ENCODE data around the gene FAAP100. TPM values are rescaled to one million over a fixed set of nuclear protein-coding genes. Genes with fewer than 3 reads are reported as not detected.

FAAP100 gene
- total RNA-seq, 1 donor from 2014 or later, result 37.2 TPM

DNA sequence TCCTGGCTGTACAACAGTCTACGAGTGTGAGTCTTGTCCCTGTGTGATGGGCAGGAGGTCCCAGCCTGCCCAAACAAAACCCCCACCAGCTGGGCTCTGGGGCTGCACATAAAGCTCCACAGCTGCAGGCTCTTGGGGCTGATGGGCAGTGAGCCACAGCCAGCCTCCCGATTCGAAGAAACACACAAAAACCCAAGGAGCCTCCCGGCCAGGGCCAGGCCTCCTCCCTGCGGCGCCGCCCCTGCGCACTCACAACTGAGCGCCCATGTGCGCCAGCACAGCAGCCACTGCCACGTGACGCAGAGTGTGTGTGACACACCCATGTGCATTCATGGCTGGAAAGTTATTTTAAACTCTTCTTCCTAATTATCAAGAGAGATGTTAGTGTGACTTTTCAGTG, 30.6 kb upstream of the FAAP100 start:
- H3K4me1 Mint-ChIP-seq, result no peaks in the 10 kb centered on the region
- peaks cover 59% of the 10 kb centered on the region for H3K36me3 Mint-ChIP-seq
- H3K9me3 Mint-ChIP-seq, result no peaks in the 10 kb centered on the region
- H3K4me3 Mint-ChIP-seq, result no peak overlapping the region
- no peak for DNase-seq (ENCODE audit: low spot score in 2 of 2, unreplicated experiment in 2 of 2)
- no peak overlapping the region for H3K27ac Mint-ChIP-seq
- peaks cover 3% of the 10 kb centered on the region for H3K27me3 Mint-ChIP-seq (ENCODE audit: low read depth)
- TF ChIP-seq CTCF (IDR thresholded peaks at IDR 0.05; ENCODE audit: unreplicated experiment), result no peak

GRCh38 chr17:81582341-81582740, 30.2 kb upstream of the FAAP100 start:
- no peaks in the 10 kb centered on the region for H3K4me1 Mint-ChIP-seq

GRCh38 chr17:81581758-81582157, 29.6 kb upstream of the FAAP100 start:
- Mint-ChIP-seq H3K4me1 (no peaks in the 10 kb centered on the region), H3K27ac (no peak overlapping the region), H3K9me3 (no peaks in the 10 kb centered on the region), H3K4me3 (no peak overlapping the region), H3K36me3 (peaks cover 62% of the 10 kb centered on the region), H3K27me3 (ENCODE audit: low read depth) (peaks cover 8% of the 10 kb centered on the region)
- TF ChIP-seq CTCF (IDR thresholded peaks at IDR 0.05; ENCODE audit: unreplicated experiment), result no peak
- DNase-seq (ENCODE audit: low spot score in 2 of 2, unreplicated experiment in 2 of 2), result no peak

More at GRCh38 chr17:81582341-81582740, 30.2 kb upstream of the FAAP100 start:
- H3K36me3 Mint-ChIP-seq, result peaks cover 63% of the 10 kb centered on the region
- H3K27ac Mint-ChIP-seq, result no peak overlapping the region
- no peak for DNase-seq (ENCODE audit: low spot score in 2 of 2, unreplicated experiment in 2 of 2)
- no peak for TF ChIP-seq CTCF (IDR thresholded peaks at IDR 0.05; ENCODE audit: unreplicated experiment)
- H3K9me3 Mint-ChIP-seq, result no peaks in the 10 kb centered on the region
- no peak overlapping the region for H3K4me3 Mint-ChIP-seq
- peaks cover 5% of the 10 kb centered on the region for H3K27me3 Mint-ChIP-seq (ENCODE audit: low read depth)

GRCh38 chr17:81580481-81580880, 28.3 kb upstream of the FAAP100 start:
- H3K36me3 Mint-ChIP-seq, result peaks cover 63% of the 10 kb centered on the region
- no peak for TF ChIP-seq CTCF (IDR thresholded peaks at IDR 0.05; ENCODE audit: unreplicated experiment)
- peaks cover 13% of the 10 kb centered on the region for H3K27me3 Mint-ChIP-seq (ENCODE audit: low read depth)
- H3K9me3 Mint-ChIP-seq, result no peaks in the 10 kb centered on the region
- no peak for DNase-seq (ENCODE audit: low spot score in 2 of 2, unreplicated experiment in 2 of 2)
- H3K4me1 Mint-ChIP-seq, result no peaks in the 10 kb centered on the region
- no peak overlapping the region for H3K4me3 Mint-ChIP-seq
- no peak overlapping the region for H3K27ac Mint-ChIP-seq

GRCh38 chr17:81579821-81580321, 27.7 kb upstream of the FAAP100 start:
- Mint-ChIP-seq H3K4me3 (no peak overlapping the region), H3K4me1 (no peaks in the 10 kb centered on the region), H3K9me3 (no peaks in the 10 kb centered on the region), H3K36me3 (peaks cover 58% of the 10 kb centered on the region), H3K27me3 (ENCODE audit: low read depth) (peaks cover 13% of the 10 kb centered on the region), H3K27ac (no peak overlapping the region)
- DNase-seq (ENCODE audit: low spot score in 2 of 2, unreplicated experiment in 2 of 2), result no peak
- TF ChIP-seq CTCF (IDR thresholded peaks at IDR 0.05; ENCODE audit: unreplicated experiment), result no peak

DNA sequence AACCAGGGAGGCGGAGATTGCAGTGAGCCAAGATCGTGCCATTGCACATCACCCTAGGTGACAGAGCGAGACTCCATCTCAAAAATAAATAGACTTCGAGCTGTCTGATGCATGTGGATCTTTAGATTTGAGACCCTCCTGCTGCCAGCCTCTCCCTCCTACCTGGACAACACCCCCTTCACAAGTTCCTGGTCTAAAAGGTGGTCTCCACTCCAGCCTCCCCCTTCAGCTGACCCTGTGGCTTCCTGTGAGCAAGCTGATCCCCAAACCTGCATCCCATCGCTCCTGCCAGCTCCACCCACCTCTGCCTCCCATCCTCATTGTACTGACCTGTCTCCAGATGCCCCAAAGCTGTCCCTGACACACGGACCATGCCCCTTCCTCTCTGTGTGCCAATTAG, 27.1 kb upstream of the FAAP100 start:
- H3K27ac Mint-ChIP-seq, result no peak overlapping the region
- H3K4me3 Mint-ChIP-seq, result no peak overlapping the region

More for the DNA sequence above, 27.1 kb upstream of the FAAP100 start:
- Mint-ChIP-seq H3K9me3 (no peaks in the 10 kb centered on the region), H3K4me1 (peaks cover 6% of the 10 kb centered on the region), H3K36me3 (peaks cover 57% of the 10 kb centered on the region), H3K27me3 (ENCODE audit: low read depth) (peaks cover 13% of the 10 kb centered on the region)
- no peak for TF ChIP-seq CTCF (IDR thresholded peaks at IDR 0.05; ENCODE audit: unreplicated experiment)
- no peak for DNase-seq (ENCODE audit: low spot score in 2 of 2, unreplicated experiment in 2 of 2)
